Mammary epithelial cell (primary cell): ENCODE measurements around the gene KLHDC7B.

Source experiments
- EZH2 ChIP-seq: IDR thresholded peaks from 2 replicates; pipeline ENCODE4 v1.6.1; 2012; ENCODE audit warnings: low read length, inconsistent platforms, borderline replicate concordance
- TF ChIP-seq, protein P1 (sequence below), 2 donors: IDR thresholded peaks in 1 of 2; conservative IDR thresholded peaks in 1 of 2; 2 replicates each; pipeline ENCODE4 v1.5.1; 2011 to 2012; ENCODE audit warnings: inconsistent platforms in 2 of 2, low read length in 2 of 2, mild to moderate bottlenecking in 2 of 2, control low read depth in 1 of 2, low read depth in 1 of 2; ENCODE audit not compliant: insufficient read depth in 1 of 2; ENCODE audit errors: extremely low read depth in 1 of 2

DNA sequence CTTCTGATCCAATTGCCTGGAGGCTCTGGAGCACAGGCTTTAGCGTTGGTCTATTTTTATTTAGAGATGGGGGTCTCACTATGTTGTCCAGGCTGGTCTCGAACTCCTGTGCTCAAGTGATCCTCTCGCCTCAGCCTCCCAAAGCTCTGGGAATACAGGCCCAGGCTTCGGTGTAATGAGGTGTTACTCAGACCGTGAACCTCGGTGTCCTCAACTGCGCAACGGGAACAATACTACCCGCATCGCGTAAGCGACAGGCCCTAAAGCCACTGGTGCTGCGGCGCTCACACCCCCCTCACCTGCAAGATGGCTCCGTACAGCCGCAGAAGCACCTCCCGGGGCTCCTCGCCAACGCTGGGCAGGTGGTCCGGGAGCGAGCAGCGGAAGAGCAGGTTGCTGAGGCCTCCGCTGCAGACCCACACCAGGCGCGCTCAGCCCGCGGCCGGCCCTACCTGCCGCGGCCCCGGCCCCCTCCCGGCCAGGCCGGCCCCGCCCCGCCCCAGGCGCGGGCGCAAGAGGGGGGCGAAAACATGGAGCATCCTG is 36.3 kb downstream of the KLHDC7B start:
- TF ChIP-seq, protein P1, sequence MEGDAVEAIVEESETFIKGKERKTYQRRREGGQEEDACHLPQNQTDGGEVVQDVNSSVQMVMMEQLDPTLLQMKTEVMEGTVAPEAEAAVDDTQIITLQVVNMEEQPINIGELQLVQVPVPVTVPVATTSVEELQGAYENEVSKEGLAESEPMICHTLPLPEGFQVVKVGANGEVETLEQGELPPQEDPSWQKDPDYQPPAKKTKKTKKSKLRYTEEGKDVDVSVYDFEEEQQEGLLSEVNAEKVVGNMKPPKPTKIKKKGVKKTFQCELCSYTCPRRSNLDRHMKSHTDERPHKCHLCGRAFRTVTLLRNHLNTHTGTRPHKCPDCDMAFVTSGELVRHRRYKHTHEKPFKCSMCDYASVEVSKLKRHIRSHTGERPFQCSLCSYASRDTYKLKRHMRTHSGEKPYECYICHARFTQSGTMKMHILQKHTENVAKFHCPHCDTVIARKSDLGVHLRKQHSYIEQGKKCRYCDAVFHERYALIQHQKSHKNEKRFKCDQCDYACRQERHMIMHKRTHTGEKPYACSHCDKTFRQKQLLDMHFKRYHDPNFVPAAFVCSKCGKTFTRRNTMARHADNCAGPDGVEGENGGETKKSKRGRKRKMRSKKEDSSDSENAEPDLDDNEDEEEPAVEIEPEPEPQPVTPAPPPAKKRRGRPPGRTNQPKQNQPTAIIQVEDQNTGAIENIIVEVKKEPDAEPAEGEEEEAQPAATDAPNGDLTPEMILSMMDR (conservative IDR thresholded peaks at IDR 0.05 in 1 of 2, IDR thresholded peaks at IDR 0.05 in 1 of 2; ENCODE audit: extremely low read depth in 1 of 2, insufficient read depth in 1 of 2, low read depth in 1 of 2, low read length in 2 of 2): no peak
- no peak for TF ChIP-seq EZH2
